ENCODE measurements around the gene METTL8.
"Not testable (repeated sequence)": the region's sequence is repeated elsewhere in the genome, so short reads cannot be mapped to it uniquely, and the experiment has no call there.

Gene METTL8

DNA sequence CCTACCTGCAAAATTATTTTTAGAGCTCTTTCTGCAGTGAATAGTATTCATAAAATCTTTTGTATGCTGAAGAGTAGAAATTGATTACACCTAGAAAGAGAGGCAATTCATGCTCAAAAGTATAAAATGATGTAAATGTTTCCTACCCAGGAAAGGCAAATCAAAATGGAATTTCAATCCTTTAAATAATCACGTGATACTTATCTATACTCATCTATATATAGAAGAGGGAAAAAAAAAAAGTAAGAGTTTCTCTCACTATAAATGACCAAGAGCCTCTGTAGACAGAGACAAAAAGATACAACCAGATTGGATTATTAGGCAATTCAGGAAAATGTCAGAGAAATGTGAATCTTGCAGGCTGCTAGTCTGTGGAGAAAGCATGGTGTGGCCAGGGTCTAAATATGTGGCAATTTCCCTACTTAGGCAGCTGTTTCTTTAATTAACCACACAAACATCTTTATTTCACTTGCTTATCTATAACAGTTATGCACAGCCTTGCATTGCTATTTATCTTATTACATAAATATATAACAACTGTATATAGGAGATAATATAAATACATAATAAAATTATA is 39.5 kb downstream of the METTL8 start:
- H3K9ac ChIP-seq (ENCODE audit: low read depth, low read length), result no peak overlapping the region
- no peak overlapping the region for H3K4me3 ChIP-seq (ENCODE audit: low read length)
- H3K27ac ChIP-seq (ENCODE audit: low read length), result no peak overlapping the region
- no peaks in the 10 kb centered on the region for H3K36me3 ChIP-seq (ENCODE audit: insufficient read depth, low read depth, low read length)
- H3K4me1 ChIP-seq (ENCODE audit: insufficient read depth, low read length), result peaks cover 9% of the 10 kb centered on the region; the same call in 1 of the 2 replicates
- H3K27me3 ChIP-seq (ENCODE audit: insufficient read depth, low read length), result no peaks in the 10 kb centered on the region
- H3K9me3 ChIP-seq (ENCODE audit: insufficient read depth, low read depth, low read length), result no peaks in the 10 kb centered on the region

DNA sequence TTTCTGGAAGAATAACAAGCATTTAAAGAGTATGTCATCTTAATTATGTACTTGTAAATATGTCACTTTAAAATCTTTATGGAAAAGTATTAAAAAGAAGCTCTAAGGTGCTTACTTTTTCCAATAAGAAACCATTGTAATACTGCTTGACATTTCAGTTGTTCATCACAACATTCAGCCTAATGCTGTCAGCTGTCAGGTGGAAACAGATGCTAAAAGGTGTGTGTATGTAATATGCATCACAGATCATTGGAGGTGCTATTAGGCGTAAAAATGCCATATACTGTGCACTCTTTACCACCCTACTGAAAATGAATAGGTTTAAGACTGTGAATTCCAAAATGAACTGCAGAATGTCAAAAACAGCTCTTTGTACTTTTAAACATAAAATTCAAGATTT is 40.3 kb downstream of the METTL8 start:
- Histone ChIP-seq H3K36me3 (ENCODE audit: insufficient read depth, low read depth, low read length) (no peaks in the 10 kb centered on the region), H3K27ac (ENCODE audit: low read length) (no peak overlapping the region), H3K4me1 (ENCODE audit: insufficient read depth, low read length) (peaks cover 9% of the 10 kb centered on the region; the same call in 1 of the 2 replicates), H3K9ac (ENCODE audit: low read depth, low read length) (no peak overlapping the region), H3K9me3 (ENCODE audit: insufficient read depth, low read depth, low read length) (no peaks in the 10 kb centered on the region), H3K27me3 (ENCODE audit: insufficient read depth, low read length) (no peaks in the 10 kb centered on the region), H3K4me3 (ENCODE audit: low read length) (no peak overlapping the region)

DNA sequence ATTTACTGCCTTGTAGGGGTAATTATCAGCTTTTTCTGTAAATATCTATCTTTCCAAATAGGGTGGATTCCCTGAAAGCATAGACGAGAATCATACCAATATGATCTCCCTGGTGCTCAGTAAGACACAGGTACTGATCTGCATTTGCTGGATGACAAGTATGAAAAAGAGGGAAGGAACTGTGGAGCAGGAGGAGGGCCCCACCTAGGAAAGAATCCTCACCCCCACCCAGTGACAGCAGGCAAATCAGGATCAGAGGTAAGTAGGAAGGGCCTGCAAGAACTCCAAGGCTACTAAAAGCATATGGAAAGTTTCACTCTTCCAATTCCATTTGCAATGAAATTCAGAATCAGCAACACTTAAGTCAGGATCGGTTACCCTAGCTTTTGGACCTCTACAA is 42.3 kb downstream of the METTL8 start:
- no peak overlapping the region for H3K27ac ChIP-seq (ENCODE audit: low read length)
- H3K9ac ChIP-seq (ENCODE audit: low read depth, low read length), result no peak overlapping the region
- H3K4me3 ChIP-seq (ENCODE audit: low read length), result no peak overlapping the region
- no peaks in the 10 kb centered on the region for H3K9me3 ChIP-seq (ENCODE audit: insufficient read depth, low read depth, low read length)
- no peaks in the 10 kb centered on the region for H3K36me3 ChIP-seq (ENCODE audit: insufficient read depth, low read depth, low read length)
- no peaks in the 10 kb centered on the region for H3K27me3 ChIP-seq (ENCODE audit: insufficient read depth, low read length)
- peaks cover 17% of the 10 kb centered on the region; the same call in 1 of the 2 replicates for H3K4me1 ChIP-seq (ENCODE audit: insufficient read depth, low read length)

DNA sequence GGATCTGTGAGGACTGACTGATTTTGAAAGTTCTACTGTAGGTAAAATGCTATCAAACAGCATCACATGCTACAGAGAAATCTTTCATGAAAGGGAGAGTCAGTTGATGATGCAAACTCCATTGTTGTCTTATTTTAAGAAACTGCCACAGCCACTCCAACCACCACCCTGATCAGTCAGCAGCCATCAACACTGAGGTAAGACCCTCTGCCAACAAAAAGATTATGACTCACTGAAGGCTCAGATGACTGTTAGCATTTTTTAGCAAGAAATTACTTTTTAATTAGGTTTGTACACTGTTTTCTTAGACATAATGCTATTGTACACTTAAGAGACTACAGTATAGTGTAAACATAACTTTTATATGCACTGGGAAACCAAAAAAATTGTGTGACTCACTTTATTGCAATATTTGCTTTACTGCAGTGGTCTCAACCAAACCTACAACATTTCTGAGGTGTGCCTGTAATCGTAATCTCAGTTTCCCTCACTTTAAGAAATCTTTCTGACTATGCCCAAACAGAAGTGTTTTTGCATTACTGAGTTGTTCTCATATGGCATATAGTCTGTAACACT is 42.8 kb downstream of the METTL8 start:
- no peak overlapping the region for H3K27ac ChIP-seq (ENCODE audit: low read length)
- H3K9ac ChIP-seq (ENCODE audit: low read depth, low read length), result no peak overlapping the region
- no peaks in the 10 kb centered on the region for H3K9me3 ChIP-seq (ENCODE audit: insufficient read depth, low read depth, low read length)
- no peaks in the 10 kb centered on the region for H3K36me3 ChIP-seq (ENCODE audit: insufficient read depth, low read depth, low read length)
- peaks cover 21% of the 10 kb centered on the region; the same call in 1 of the 2 replicates for H3K4me1 ChIP-seq (ENCODE audit: insufficient read depth, low read length)
- H3K4me3 ChIP-seq (ENCODE audit: low read length), result no peak overlapping the region
- H3K27me3 ChIP-seq (ENCODE audit: insufficient read depth, low read length), result no peaks in the 10 kb centered on the region

DNA sequence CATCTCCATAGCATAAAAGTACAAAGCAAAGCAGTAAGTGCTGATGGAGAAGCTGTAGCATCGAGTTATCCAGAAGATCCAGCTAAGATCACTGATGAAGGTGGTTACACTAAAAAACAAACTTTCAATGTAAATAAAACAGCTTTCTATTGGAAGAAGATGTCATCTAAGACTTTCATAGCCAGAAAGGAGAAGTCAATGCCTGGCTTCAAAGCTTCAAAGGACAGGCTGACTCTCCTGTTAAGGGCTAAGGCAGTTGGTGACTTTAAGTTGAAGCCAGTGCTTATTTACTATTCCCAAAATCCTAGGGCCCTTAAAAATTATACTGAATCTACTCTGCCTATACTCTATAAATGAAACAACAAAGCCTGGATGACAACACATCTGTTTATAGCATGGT is 44.0 kb downstream of the METTL8 start:
- Histone ChIP-seq H3K36me3 (ENCODE audit: insufficient read depth, low read depth, low read length) (no peaks in the 10 kb centered on the region), H3K9me3 (ENCODE audit: insufficient read depth, low read depth, low read length) (no peaks in the 10 kb centered on the region), H3K9ac (ENCODE audit: low read depth, low read length) (no peak overlapping the region), H3K4me3 (ENCODE audit: low read length) (no peak overlapping the region), H3K27ac (ENCODE audit: low read length) (no peak overlapping the region), H3K27me3 (ENCODE audit: insufficient read depth, low read length) (no peaks in the 10 kb centered on the region), H3K4me1 (ENCODE audit: insufficient read depth, low read length) (peaks cover 23% of the 10 kb centered on the region; the same call in 1 of the 2 replicates)

DNA sequence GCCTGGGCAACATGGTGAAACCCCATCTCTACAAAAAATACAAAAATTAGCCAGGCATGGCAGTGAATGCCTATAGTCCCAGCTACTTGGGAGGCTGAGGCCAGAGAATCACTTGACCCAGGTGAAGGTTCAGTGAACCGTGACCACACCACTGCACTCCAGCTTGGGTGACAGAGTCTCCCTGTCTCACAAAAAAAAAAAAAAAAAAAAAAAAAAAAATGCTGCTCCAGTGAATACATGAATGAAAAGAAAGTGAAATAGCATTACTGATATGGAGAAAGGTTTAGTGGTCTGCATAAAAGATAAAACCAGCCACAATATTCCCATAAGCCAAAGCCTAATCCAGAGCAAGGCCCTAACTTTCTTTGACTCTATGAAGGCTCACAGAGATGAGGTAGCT is 44.5 kb downstream of the METTL8 start:
- no peaks in the 10 kb centered on the region for H3K9me3 ChIP-seq (ENCODE audit: insufficient read depth, low read depth, low read length)
- H3K4me3 ChIP-seq (ENCODE audit: low read length), result no peak overlapping the region
- H3K36me3 ChIP-seq (ENCODE audit: insufficient read depth, low read depth, low read length), result no peaks in the 10 kb centered on the region
- no peak overlapping the region for H3K9ac ChIP-seq (ENCODE audit: low read depth, low read length)
- peaks cover 21% of the 10 kb centered on the region; the same call in 1 of the 2 replicates for H3K4me1 ChIP-seq (ENCODE audit: insufficient read depth, low read length)
- H3K27ac ChIP-seq (ENCODE audit: low read length), result no peak overlapping the region
- H3K27me3 ChIP-seq (ENCODE audit: insufficient read depth, low read length), result no peaks in the 10 kb centered on the region

- 0 out of 2 replicates have a peak, but pooled peaks cover 6% of the 10 kb centered on the region for H3K36me3 ChIP-seq (ENCODE audit: insufficient read depth, low read depth, low read length)
- H3K4me3 ChIP-seq (ENCODE audit: low read length), result no peak overlapping the region; the same call in 1 of the 2 replicates
- H3K27me3 ChIP-seq (ENCODE audit: insufficient read depth, low read length), result no peaks in the 10 kb centered on the region
Measured at GRCh38 chr2:171387052-171387451, 46.7 kb downstream of the METTL8 start.

GRCh38 chr2:171386627-171387026 is 47.2 kb downstream of the METTL8 start:
- H3K9ac ChIP-seq (ENCODE audit: low read depth, low read length), result no peak overlapping the region

More at GRCh38 chr2:171387052-171387451, 46.7 kb downstream of the METTL8 start:
- H3K4me1 ChIP-seq (ENCODE audit: insufficient read depth, low read length), result peaks cover 21% of the 10 kb centered on the region; the same call in 1 of the 2 replicates
- H3K27ac ChIP-seq (ENCODE audit: low read length), result no peak overlapping the region
- no peaks in the 10 kb centered on the region; the same call in 1 of the 2 replicates for H3K9me3 ChIP-seq (ENCODE audit: insufficient read depth, low read depth, low read length)
- H3K9ac ChIP-seq (ENCODE audit: low read depth, low read length), result no peak overlapping the region

DNA sequence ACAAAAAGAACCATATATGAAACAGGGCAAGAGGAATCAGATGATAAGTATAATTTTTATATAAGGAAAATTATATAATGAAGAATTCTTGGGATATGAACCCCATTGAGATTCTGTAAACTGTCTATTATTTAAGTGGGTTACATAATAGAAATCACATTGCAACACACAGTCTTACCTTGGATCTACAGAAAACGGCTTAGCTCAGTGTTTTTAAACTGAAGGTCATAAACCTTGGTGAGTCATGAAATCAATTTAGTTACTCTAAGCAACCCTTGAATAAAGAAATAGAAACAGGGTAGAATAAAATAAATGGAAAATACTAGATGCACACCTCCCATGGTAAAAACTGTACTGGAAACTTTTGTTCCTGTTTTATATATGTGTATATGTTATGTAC is 50.7 kb downstream of the METTL8 start:
- Histone ChIP-seq H3K4me3 (ENCODE audit: low read length) (no peak overlapping the region), H3K36me3 (ENCODE audit: insufficient read depth, low read depth, low read length) (0 out of 2 replicates have a peak, but pooled peaks cover 6% of the 10 kb centered on the region)

More at GRCh38 chr2:171386627-171387026, 47.2 kb downstream of the METTL8 start:
- no peaks in the 10 kb centered on the region; the same call in 1 of the 2 replicates for H3K9me3 ChIP-seq (ENCODE audit: insufficient read depth, low read depth, low read length)
- no peak overlapping the region for H3K27ac ChIP-seq (ENCODE audit: low read length)
- H3K4me3 ChIP-seq (ENCODE audit: low read length), result no peak overlapping the region; the same call in 1 of the 2 replicates
- no peaks in the 10 kb centered on the region for H3K27me3 ChIP-seq (ENCODE audit: insufficient read depth, low read length)
- 0 out of 2 replicates have a peak, but pooled peaks cover 6% of the 10 kb centered on the region for H3K36me3 ChIP-seq (ENCODE audit: insufficient read depth, low read depth, low read length)
- H3K4me1 ChIP-seq (ENCODE audit: insufficient read depth, low read length), result peaks cover 21% of the 10 kb centered on the region; the same call in 1 of the 2 replicates

DNA sequence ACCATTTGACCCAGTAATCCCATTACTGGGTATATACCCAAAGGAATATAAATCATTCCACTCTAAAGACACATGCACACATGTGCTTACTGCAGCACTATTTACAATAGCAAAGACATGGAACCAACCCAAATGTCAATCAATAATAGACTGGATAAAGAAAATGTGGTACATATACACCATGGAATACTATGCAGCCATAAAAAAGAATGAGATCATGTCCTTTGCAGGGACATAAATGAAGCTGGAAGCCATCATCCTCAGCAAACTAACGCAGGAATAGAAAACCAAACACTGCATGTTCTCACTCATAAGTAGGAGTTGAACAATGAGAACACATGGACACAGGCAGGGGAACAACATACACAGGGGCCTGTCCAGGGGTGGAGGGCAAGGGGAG is 51.6 kb downstream of the METTL8 start:
- peaks cover 18% of the 10 kb centered on the region; the same call in 1 of the 2 replicates for H3K4me1 ChIP-seq (ENCODE audit: insufficient read depth, low read length)
- H3K9me3 ChIP-seq (ENCODE audit: insufficient read depth, low read depth, low read length); H3K27ac ChIP-seq (ENCODE audit: low read length); H3K36me3 ChIP-seq (ENCODE audit: insufficient read depth, low read depth, low read length); H3K4me3 ChIP-seq (ENCODE audit: low read length); H3K9ac ChIP-seq (ENCODE audit: low read depth, low read length); H3K27me3 ChIP-seq (ENCODE audit: insufficient read depth, low read length): not testable (repeated sequence)

More for the DNA sequence above, 50.7 kb downstream of the METTL8 start:
- Histone ChIP-seq H3K9me3 (ENCODE audit: insufficient read depth, low read depth, low read length) (no peaks in the 10 kb centered on the region; the same call in 1 of the 2 replicates), H3K9ac (ENCODE audit: low read depth, low read length) (no peak overlapping the region), H3K27me3 (ENCODE audit: insufficient read depth, low read length) (no peaks in the 10 kb centered on the region), H3K4me1 (ENCODE audit: insufficient read depth, low read length) (peaks cover 21% of the 10 kb centered on the region; the same call in 1 of the 2 replicates), H3K27ac (ENCODE audit: low read length) (no peak overlapping the region)

GRCh38 chr2:171377852-171378251 is 55.9 kb downstream of the METTL8 start:
- not testable (repeated sequence) for H3K9ac ChIP-seq (ENCODE audit: low read depth, low read length); H3K4me3 ChIP-seq (ENCODE audit: low read length); H3K4me1 ChIP-seq (ENCODE audit: insufficient read depth, low read length); H3K27me3 ChIP-seq (ENCODE audit: insufficient read depth, low read length); H3K9me3 ChIP-seq (ENCODE audit: insufficient read depth, low read depth, low read length); H3K27ac ChIP-seq (ENCODE audit: low read length)
- H3K36me3 ChIP-seq (ENCODE audit: insufficient read depth, low read depth, low read length), result peaks cover 11% of the 10 kb centered on the region

DNA sequence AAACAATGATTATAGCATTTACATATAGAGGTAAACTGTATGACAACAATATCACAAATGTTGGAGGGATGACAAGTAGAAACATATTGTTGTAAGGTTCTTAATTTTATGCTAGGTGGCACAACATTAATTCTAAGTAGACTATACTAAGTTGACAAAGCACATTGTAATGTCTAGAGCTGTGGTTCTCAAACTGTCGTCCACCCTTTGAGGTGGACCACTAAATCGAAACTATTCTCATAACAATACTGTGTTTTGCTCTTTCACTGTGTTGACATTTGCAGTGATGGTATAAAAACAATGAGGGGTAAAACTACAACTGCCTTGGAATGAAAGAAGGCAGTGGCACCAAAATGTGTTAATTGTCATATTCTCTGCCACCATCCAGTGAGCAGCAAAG is 66.1 kb downstream of the METTL8 start:
- H3K9ac ChIP-seq (ENCODE audit: low read depth, low read length), result no peak overlapping the region
- H3K4me1 ChIP-seq (ENCODE audit: insufficient read depth, low read length), result no peaks in the 10 kb centered on the region
- no peaks in the 10 kb centered on the region; the same call in 1 of the 2 replicates for H3K9me3 ChIP-seq (ENCODE audit: insufficient read depth, low read depth, low read length)

More for the DNA sequence above, 66.1 kb downstream of the METTL8 start:
- no peaks in the 10 kb centered on the region for H3K27me3 ChIP-seq (ENCODE audit: insufficient read depth, low read length)
- H3K36me3 ChIP-seq (ENCODE audit: insufficient read depth, low read depth, low read length), result no peaks in the 10 kb centered on the region
- no peak overlapping the region for H3K27ac ChIP-seq (ENCODE audit: low read length)
- H3K4me3 ChIP-seq (ENCODE audit: low read length), result no peak overlapping the region

All from iPS-20b (cell line).